ENCODE results near the gene TLR5. TPM values are rescaled to one million over a fixed set of nuclear protein-coding genes. Genes with fewer than 3 reads are reported as not detected.

TLR5 gene
- total and polyA plus RNA-seq, 7 donors = 0.23 to 10.2 (median 3.6) TPM

DNA sequence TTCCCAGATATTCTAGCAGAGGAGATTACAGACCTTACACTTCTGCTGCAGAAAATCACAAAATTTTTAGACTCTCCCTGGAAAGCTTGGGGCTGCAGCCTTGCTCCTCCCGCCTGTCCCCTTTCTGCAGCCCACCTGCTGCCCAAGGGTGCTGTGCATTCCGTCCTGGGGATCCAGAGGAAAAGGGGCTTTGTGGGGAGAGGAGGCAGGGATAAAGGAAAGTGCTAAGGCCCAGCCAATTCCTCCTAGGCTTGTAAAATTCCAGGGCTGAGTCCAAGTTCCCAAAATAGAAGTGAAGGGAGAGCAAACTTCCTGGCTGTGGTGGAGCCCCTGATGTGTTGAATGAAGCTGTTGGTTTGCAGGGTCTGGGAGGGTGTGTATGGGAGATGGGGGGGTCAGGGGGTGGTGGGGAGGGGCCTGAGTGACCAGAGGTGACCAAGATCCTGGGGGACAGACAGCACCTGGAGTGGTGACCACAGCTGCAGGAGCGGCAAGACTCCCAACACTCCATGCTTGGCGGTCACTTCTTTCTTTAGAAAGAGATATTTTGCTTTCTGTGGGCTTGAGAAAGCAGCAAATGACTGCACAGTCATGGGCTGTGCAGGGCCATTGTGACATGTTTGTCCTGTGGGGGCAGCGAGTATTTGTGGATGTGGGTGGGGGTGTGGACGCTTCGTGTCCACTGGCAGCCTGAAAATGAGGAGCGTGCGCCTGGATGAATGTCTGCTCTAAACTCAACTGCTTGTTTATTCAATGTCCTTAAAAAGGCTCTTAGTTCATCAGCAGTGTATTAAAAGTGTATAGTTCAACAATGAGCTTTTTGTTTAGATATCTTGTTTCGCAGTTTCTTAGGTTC, 68.4 kb downstream of the TLR5 start:
- no peak for DNase-seq
- WGBS, 2 donors = 59 to 65% methylated on average over 10 of the region's 10 CpGs
- H3K9me3 ChIP-seq = no peaks in the 10 kb centered on the region
- no peaks in the 10 kb centered on the region for H3K27me3 ChIP-seq
- peak overlapping the region in 3 of 4 donors; percentile 59 to 78 (median 72) for H3K27ac ChIP-seq
- intact Hi-C loops (cut with DNase I) = no loop called here
- TF ChIP-seq, protein P1, sequence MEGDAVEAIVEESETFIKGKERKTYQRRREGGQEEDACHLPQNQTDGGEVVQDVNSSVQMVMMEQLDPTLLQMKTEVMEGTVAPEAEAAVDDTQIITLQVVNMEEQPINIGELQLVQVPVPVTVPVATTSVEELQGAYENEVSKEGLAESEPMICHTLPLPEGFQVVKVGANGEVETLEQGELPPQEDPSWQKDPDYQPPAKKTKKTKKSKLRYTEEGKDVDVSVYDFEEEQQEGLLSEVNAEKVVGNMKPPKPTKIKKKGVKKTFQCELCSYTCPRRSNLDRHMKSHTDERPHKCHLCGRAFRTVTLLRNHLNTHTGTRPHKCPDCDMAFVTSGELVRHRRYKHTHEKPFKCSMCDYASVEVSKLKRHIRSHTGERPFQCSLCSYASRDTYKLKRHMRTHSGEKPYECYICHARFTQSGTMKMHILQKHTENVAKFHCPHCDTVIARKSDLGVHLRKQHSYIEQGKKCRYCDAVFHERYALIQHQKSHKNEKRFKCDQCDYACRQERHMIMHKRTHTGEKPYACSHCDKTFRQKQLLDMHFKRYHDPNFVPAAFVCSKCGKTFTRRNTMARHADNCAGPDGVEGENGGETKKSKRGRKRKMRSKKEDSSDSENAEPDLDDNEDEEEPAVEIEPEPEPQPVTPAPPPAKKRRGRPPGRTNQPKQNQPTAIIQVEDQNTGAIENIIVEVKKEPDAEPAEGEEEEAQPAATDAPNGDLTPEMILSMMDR (IDR thresholded peaks at IDR 0.05) = no peak
- TF ChIP-seq POLR2AphosphoS5 (IDR thresholded peaks at IDR 0.05) (no peak), POLR2A (IDR thresholded peaks at IDR 0.05) (no peak), EP300 (IDR thresholded peaks at IDR 0.05) (no peak)
- H3K36me3 ChIP-seq = no peaks in the 10 kb centered on the region
- no peak overlapping the region for H3K4me3 ChIP-seq
- peaks cover 0 to 41% (median 30%) of the 10 kb centered on the region in 4 donors for H3K4me1 ChIP-seq

DNA sequence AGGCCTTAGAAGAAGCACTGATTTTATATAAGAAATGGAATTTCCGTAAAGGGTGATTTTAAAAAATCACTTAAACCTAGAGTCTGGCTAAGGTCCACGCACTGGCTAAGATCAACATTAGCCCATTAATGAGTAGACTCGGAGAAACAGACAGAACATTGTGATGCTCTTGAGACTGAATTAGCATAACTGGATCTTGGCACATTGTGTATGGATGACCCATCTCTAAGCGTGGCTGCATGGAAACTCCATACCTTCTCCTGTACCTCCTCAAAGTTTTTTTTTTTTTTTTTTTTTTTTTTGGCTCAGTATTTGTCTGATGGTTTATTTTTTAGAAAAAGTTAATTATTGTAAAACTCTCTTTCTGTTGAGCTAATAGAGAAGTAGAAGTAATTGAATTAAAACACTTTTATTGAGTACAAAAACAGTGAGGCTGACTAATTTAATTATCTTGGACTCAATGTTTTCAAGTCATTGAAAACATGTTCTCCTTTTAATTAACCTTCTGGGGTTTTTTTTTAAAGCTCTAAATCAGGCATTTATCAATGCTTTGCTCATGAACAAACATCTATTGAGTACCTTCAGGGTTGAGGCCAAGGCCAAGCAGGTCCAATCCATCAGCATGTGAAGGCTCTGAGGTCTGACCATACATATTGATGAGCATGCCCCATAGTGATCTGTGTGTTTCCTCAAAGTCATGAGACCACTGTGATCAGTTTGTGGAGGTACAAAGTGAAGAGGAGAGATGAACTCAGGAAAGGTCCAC, 74.0 kb downstream of the TLR5 start:
- intact Hi-C loops (cut with DNase I) = no loop called here
- H3K27me3 ChIP-seq = no peaks in the 10 kb centered on the region
- peaks cover 0 to 2% (median under 1%) of the 10 kb centered on the region in 4 donors for H3K4me1 ChIP-seq
- no peaks in the 10 kb centered on the region for H3K9me3 ChIP-seq
- WGBS, 2 donors = 92 to 95% methylated on average over 4 of the region's 4 CpGs
- no peaks in the 10 kb centered on the region for H3K36me3 ChIP-seq
- no peak overlapping the region for H3K27ac ChIP-seq
- no peak overlapping the region for H3K4me3 ChIP-seq
- TF ChIP-seq, protein P1 (IDR thresholded peaks at IDR 0.05) = no peak
- DNase-seq = no peak

DNA sequence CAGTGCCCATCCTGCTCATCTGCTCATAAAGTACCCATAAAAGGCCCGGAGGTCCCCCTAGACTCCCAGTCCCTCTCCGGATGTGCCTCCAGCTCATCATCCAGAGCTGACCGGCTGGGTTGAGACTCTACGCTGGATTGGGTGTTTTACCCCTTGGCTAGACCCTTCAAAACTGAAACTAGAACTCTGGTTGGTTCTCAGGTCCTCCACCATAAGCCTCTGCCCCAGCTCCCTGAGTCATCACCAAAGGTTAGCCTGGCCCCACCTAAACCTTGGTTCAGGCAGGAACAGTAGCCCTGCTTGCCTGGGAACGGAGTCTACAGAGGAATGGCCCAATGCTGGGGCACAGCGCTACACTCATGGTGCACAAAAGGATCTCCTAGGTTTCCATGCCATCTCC, 75.1 kb downstream of the TLR5 start:
- intact Hi-C loops (cut with DNase I) = no loop called here
- Histone ChIP-seq H3K27ac (no peak overlapping the region), H3K4me3 (no peak overlapping the region), H3K36me3 (no peaks in the 10 kb centered on the region), H3K27me3 (no peaks in the 10 kb centered on the region), H3K4me1 (peaks cover 0 to 3% (median 1%) of the 10 kb centered on the region in 4 donors), H3K9me3 (no peaks in the 10 kb centered on the region)
- 95% methylated on average over 6 of the region's 6 CpGs for WGBS, 2 donors
- DNase-seq = no peak
- TF ChIP-seq EP300 (IDR thresholded peaks at IDR 0.05) (no peak), POLR2AphosphoS5 (IDR thresholded peaks at IDR 0.05) (no peak), POLR2A (IDR thresholded peaks at IDR 0.05) (no peak)
- TF ChIP-seq, protein P1 (IDR thresholded peaks at IDR 0.05) = no peak

DNA sequence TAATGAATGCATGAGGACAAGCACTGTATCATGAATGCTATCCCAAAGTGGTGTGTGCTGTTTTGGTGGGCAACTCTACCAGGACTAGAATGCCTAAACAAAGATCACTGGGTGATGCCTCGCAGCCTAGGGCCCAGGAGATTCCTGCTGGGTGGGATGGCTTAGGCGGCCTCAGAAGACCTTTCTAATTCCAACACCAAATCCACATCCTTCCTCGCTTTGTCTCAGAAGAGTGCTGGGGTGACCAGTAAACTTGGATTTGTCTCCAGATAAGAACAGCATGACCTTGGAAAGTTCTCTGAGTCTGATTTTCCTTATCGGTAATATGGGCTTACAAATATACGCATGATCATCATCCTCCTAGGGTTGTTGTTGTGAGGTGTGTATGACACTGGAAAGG, 76.6 kb downstream of the TLR5 start:
- TF ChIP-seq POLR2AphosphoS5 (IDR thresholded peaks at IDR 0.05) = no peak

DNA sequence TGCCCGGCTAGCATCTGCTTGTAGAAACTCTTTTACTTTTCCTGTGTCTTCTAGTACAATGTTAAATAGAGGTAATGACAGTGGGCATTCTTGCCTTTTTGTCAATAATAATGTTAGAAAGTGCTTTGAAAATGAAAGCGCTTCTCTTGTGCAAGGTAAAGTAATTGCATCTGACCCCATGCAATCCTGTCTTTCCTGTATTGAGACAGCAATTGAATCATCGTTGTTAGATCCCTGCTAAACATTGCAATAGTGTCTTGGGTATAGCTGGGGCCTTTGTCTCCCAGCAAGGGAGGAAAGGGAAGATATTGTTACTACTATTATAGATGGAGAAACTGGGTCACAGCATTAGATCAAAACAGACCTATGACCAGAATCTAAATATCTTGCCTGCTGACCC, 80.9 kb downstream of the TLR5 start:
- Histone ChIP-seq H3K27ac (peak overlapping the region in 1 of 4 donors; percentile 52), H3K4me3 (no peak overlapping the region), H3K9me3 (no peaks in the 10 kb centered on the region), H3K36me3 (no peaks in the 10 kb centered on the region), H3K4me1 (peaks cover 0 to 25% (median 9%) of the 10 kb centered on the region in 4 donors), H3K27me3 (no peaks in the 10 kb centered on the region)
- TF ChIP-seq EP300 (IDR thresholded peaks at IDR 0.05) = no peak
- no peak for TF ChIP-seq POLR2A (IDR thresholded peaks at IDR 0.05)
- intact Hi-C loops (cut with DNase I) = no loop called here
- no peak for DNase-seq
- 68 to 74% methylated on average over 3 of the region's 3 CpGs for WGBS, 2 donors

More for the DNA sequence above, 76.6 kb downstream of the TLR5 start:
- intact Hi-C loops (cut with DNase I) = no loop called here
- H3K27ac ChIP-seq = no peak overlapping the region
- 82 to 87% methylated on average over 5 of the region's 5 CpGs for WGBS, 2 donors
- DNase-seq = no peak
- H3K36me3 ChIP-seq = no peaks in the 10 kb centered on the region
- no peaks in the 10 kb centered on the region for H3K27me3 ChIP-seq
- H3K4me3 ChIP-seq = no peak overlapping the region
- no peaks in the 10 kb centered on the region for H3K9me3 ChIP-seq
- H3K4me1 ChIP-seq = peaks cover 0 to 13% (median 6%) of the 10 kb centered on the region in 4 donors
